Chondrocyte (in vitro differentiated cells): Measurements from ENCODE around the gene NEK5. TPM values are rescaled to one million over a fixed set of nuclear protein-coding genes. Genes with fewer than 3 reads are reported as not detected.
A peak's percentile ranks its signal among the peaks of the same experiment; 100 is the strongest.

Experiments used
- DNase-seq: peaks from one replicate; pipeline ENCODE4 v3.0.0; 2021; ENCODE audit warnings: mixed read lengths, low spot score
- H3K27ac Mint-ChIP-seq: one replicate; pipeline ENCODE4 v1.8.0; 2021; ENCODE audit warnings: mild to moderate bottlenecking, moderate library complexity, mixed read lengths; ENCODE audit not compliant: unreplicated experiment
- H3K27me3 Mint-ChIP-seq: 2 replicates; pipeline ENCODE4 v1.8.0; 2021; ENCODE audit warnings: low read depth, mixed read lengths
- H3K36me3 Mint-ChIP-seq: 2 replicates; pipeline ENCODE4 v1.8.0; 2021; ENCODE audit warnings: low read depth, mixed read lengths
- H3K4me1 Mint-ChIP-seq: 2 replicates; pipeline ENCODE4 v1.8.0; 2021; ENCODE audit warnings: low read depth, mild to moderate bottlenecking, mixed read lengths
- H3K4me3 Mint-ChIP-seq: one replicate; pipeline ENCODE4 v1.8.0; 2021; ENCODE audit warnings: mild to moderate bottlenecking, moderate library complexity, mixed read lengths; ENCODE audit not compliant: unreplicated experiment
- H3K9me3 Mint-ChIP-seq: 2 replicates; pipeline ENCODE4 v1.8.0; 2021; ENCODE audit warnings: low read depth, mixed read lengths
- total RNA-seq: library from RNA; stranded (reverse); gene quantifications from 3 replicates; pipeline ENCODE4 v1.2.1, GENCODE V29; 2021
- TF ChIP-seq, protein P1 (sequence below): fragments of 200-600 bp; sonication (generic); IDR thresholded peaks from 2 replicates; pipeline ENCODE4 v1.5.0; 2021; ENCODE audit warnings: antibody characterized with exemption, mild to moderate bottlenecking, moderate library complexity

The NEK5 gene
- total RNA-seq, 1 donor from 2014 or later: 0.40 TPM

DNA sequence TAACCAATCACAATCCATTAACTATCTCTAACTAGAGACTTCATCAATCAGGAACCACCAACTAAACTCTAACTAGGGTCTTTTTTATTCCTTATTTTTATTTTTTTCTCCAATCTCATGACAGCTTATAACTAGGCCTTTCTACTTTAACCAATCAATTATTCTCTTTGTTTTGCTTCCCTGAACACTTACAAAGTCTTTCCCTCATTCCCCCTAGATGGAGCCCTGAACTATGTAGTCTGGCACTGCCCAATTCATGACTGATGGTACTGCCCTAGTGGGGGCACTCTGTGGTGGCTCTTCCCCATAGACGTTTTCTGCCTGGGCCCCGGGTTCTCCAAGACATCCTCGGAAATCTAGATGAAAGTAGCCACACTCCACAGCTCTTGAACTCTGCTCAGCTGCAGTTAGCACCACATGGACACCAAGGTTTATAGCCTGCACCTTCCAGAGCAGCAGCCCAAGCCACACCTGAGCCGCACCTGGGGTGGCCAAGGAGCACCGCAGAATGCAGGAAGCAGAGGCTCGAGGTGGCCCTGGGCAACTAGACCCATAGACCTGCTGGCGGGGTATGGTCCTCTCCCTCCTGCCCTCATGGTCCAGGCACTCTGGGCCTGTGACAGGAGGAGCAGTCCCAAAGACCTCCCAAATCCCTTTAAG, 124.2 kb downstream of the NEK5 start:
- Mint-ChIP-seq H3K9me3 (no peaks in the 10 kb centered on the region), H3K27ac (no peak overlapping the region), H3K36me3 (no peaks in the 10 kb centered on the region), H3K4me3 (no peak overlapping the region), H3K4me1 (peaks cover 4% of the 10 kb centered on the region), H3K27me3 (no peaks in the 10 kb centered on the region)
- no peak for DNase-seq
- TF ChIP-seq, protein P1, sequence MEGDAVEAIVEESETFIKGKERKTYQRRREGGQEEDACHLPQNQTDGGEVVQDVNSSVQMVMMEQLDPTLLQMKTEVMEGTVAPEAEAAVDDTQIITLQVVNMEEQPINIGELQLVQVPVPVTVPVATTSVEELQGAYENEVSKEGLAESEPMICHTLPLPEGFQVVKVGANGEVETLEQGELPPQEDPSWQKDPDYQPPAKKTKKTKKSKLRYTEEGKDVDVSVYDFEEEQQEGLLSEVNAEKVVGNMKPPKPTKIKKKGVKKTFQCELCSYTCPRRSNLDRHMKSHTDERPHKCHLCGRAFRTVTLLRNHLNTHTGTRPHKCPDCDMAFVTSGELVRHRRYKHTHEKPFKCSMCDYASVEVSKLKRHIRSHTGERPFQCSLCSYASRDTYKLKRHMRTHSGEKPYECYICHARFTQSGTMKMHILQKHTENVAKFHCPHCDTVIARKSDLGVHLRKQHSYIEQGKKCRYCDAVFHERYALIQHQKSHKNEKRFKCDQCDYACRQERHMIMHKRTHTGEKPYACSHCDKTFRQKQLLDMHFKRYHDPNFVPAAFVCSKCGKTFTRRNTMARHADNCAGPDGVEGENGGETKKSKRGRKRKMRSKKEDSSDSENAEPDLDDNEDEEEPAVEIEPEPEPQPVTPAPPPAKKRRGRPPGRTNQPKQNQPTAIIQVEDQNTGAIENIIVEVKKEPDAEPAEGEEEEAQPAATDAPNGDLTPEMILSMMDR: peak; percentile 14

DNA sequence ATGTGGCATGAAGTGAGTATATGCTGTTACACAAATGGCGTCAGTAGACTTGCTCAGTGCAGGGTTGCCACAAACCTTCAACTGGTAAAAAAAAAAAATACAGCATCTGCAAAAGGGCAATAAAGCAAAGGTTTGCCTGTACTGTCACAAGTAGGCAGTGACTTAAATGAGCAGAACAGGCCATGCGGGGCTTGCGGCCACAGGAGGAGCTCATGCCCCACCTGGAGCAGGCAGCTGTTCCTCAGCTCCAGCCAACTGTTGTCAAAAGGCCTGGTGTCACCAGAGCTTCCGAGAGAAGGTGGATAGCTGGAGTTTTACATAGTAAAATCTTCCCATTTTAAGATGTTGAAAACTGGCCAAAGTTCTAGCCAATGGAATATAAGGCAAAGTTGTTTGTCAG, 125.3 kb downstream of the NEK5 start:
- TF ChIP-seq, protein P1: no peak
- H3K9me3 Mint-ChIP-seq: no peaks in the 10 kb centered on the region
- H3K4me1 Mint-ChIP-seq: peaks cover 5% of the 10 kb centered on the region
- H3K27me3 Mint-ChIP-seq: no peaks in the 10 kb centered on the region
- no peak overlapping the region for H3K27ac Mint-ChIP-seq
- H3K4me3 Mint-ChIP-seq: no peak overlapping the region
- no peak for DNase-seq
- no peaks in the 10 kb centered on the region for H3K36me3 Mint-ChIP-seq

DNA sequence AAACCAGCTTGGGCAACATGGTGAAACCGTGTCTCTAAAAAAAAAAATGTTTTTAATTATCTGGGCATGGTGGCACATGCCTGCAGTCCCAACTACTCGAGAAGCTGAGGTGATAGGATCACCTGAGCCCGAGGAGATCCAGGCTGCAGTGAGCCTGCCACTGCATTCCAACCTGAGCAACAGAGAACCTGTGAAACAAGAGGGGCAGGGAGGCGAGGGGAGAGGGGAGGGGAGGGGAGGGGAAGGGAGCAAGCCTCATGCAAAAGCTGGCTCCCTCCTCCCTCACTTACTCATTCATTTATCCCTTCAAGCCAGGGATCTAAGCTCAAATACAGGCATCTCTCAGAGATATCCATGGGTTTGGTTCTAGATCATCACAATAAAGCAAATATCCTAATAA, 126.5 kb downstream of the NEK5 start:
- Mint-ChIP-seq H3K27ac (no peak overlapping the region), H3K36me3 (no peaks in the 10 kb centered on the region), H3K9me3 (no peaks in the 10 kb centered on the region), H3K4me1 (peaks cover 9% of the 10 kb centered on the region), H3K4me3 (no peak overlapping the region), H3K27me3 (no peaks in the 10 kb centered on the region)
- no peak for DNase-seq
- TF ChIP-seq, protein P1: no peak

DNA sequence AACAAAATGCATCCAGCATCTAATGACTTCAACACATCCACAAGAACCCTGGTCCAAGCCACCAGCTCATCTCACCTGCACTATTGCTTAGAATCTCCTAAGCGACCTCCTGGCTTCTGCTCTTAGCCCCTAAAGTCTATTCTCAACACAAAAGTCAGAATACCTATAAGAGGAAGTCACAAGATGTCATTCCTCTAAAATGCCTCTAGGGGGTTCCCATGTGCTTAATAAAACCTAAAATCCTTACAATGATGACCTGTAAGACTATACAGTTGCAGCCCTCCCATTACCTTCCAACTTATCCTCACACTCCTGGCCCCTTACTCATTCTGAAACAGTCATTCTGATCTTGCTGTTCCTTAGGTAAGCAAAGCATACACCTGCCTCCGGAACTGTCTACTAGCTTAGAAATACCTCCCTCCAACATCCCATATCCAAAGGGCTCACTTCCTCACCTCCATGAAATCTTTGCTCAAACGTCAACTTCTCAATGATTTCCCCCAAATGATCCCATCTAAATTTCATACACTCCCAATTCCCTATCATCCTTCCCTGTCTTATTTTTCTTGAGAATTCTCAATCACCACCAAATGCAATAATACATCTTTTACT, 127.6 kb downstream of the NEK5 start:
- H3K27ac Mint-ChIP-seq: no peak overlapping the region
- no peaks in the 10 kb centered on the region for H3K27me3 Mint-ChIP-seq
- H3K9me3 Mint-ChIP-seq: no peaks in the 10 kb centered on the region
- no peaks in the 10 kb centered on the region for H3K36me3 Mint-ChIP-seq
- H3K4me1 Mint-ChIP-seq: peaks cover 14% of the 10 kb centered on the region
- H3K4me3 Mint-ChIP-seq: no peak overlapping the region
- no peak for DNase-seq
- TF ChIP-seq, protein P1: peak; percentile 83

DNA sequence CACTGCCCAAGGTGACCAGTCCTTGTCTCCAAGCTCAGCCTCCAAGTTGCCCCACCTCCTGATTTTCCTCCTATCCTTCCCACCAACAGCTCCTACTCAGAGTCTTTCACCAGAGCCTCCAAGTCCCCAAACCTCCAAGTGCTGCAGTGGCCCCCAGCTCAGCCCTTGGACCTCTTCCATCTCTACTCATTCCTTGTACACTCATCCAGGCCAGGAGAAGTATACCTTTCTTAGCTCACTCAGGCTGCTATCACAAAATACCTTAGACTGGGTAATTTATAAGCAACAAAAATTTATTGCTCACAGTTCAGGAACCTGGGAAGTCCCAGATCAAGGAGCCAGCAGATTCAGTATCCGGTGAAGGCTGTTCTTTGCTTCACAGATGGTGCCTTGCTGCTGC, 129.0 kb downstream of the NEK5 start:
- H3K9me3 Mint-ChIP-seq: no peaks in the 10 kb centered on the region
- peaks cover 26% of the 10 kb centered on the region for H3K4me1 Mint-ChIP-seq
- H3K27ac Mint-ChIP-seq: no peak overlapping the region
- H3K27me3 Mint-ChIP-seq: no peaks in the 10 kb centered on the region
- no peak overlapping the region for H3K4me3 Mint-ChIP-seq
- no peak for DNase-seq
- TF ChIP-seq, protein P1: no peak
- no peaks in the 10 kb centered on the region for H3K36me3 Mint-ChIP-seq
